NCI-H146 (cell line): Measurements from ENCODE around the gene KANTR.
A peak's percentile ranks its signal among the peaks of the same experiment; 100 is the strongest.

Experiments
- DNase-seq: peaks from one replicate; lab custom pipeline; 2025; lab: John Stamatoyannopoulos, UW

Gene KANTR

GRCh38 chrX:53081925-53082772 lies 11.8 kb upstream of the KANTR start, which contains the start of gene TSPYL2:
Gene TSPYL2 (plus strand): TSS chrX:53082367. CDS start chrX:53082499, 132 bp downstream.
- DNase-seq: peak; percentile 94

GRCh38 chrX:53082773-53083616 lies 10.9 kb upstream of the KANTR start:
- no peak for DNase-seq

GRCh38 chrX:53084043-53084570 lies 9.8 kb upstream of the KANTR start:
- no peak for DNase-seq

GRCh38 chrX:53084863-53085262 lies 9.1 kb upstream of the KANTR start:
- no peak for DNase-seq

- DNase-seq: no peak
These were observed 8.2 kb upstream of the KANTR start for GRCh38 chrX:53085661-53086229.

GRCh38 chrX:53086464-53086863 lies 7.5 kb upstream of the KANTR start:
- no peak for DNase-seq

GRCh38 chrX:53087388-53087831 lies 6.5 kb upstream of the KANTR start:
- DNase-seq: no peak

GRCh38 chrX:53088136-53088974 lies 5.6 kb upstream of the KANTR start:
- peak; percentile 83 for DNase-seq

- peak; percentile 47 for DNase-seq
These were observed 4.6 kb upstream of the KANTR start for GRCh38 chrX:53089224-53089842.

- DNase-seq: no peak
These were observed 4.0 kb upstream of the KANTR start for GRCh38 chrX:53089925-53090324.

- DNase-seq: no peak
These were observed 2.6 kb upstream of the KANTR start for GRCh38 chrX:53091354-53091753.

GRCh38 chrX:53093177-53093655 lies 726 bp upstream of the KANTR start:
- peak; percentile 80 for DNase-seq

GRCh38 chrX:53094582-53094905 lies 602 bp downstream of the KANTR start:
- no peak for DNase-seq

- no peak for DNase-seq
These were observed 1.9 kb downstream of the KANTR start for GRCh38 chrX:53095796-53096195.

- DNase-seq: no peak
These were observed 21.1 kb downstream of the KANTR start for GRCh38 chrX:53114864-53115549.

- no peak for DNase-seq
These were observed 21.6 kb downstream of the KANTR start for GRCh38 chrX:53115550-53115874.

- no peak for DNase-seq
These were observed 22.2 kb downstream of the KANTR start for GRCh38 chrX:53116101-53116500.

GRCh38 chrX:53122013-53122412 lies 28.1 kb downstream of the KANTR start:
- no peak for DNase-seq

- no peak for DNase-seq
These were observed 31.6 kb downstream of the KANTR start for GRCh38 chrX:53125506-53125905.

- no peak for DNase-seq
These were observed 32.4 kb downstream of the KANTR start for GRCh38 chrX:53126377-53126776.
